Stomach (tissue), 4 donors: ENCODE data around the gene NELFCD.

Source experiments
- EP300 ChIP-seq: sonication (generic); formaldehyde crosslinking; IDR thresholded peaks from one replicate; pipeline ENCODE4 v1.6.1; 2017; ENCODE audit warnings: antibody characterized with exemption
- POLR2A ChIP-seq, 4 donors: fragments of 450-650 bp; IDR thresholded peaks; one replicate each; pipeline ENCODE4 v1.6.1; 2016; ENCODE audit warnings: antibody characterized with exemption in 4 of 4, control low read depth in 2 of 4, mild to moderate bottlenecking in 1 of 4, moderate library complexity in 1 of 4
- POLR2AphosphoS5 ChIP-seq, 3 donors: sonication (generic); formaldehyde crosslinking; IDR thresholded peaks; one replicate each; pipeline ENCODE4 v1.6.1; 2016; ENCODE audit warnings: antibody characterized with exemption in 3 of 3
- TF ChIP-seq, protein P1 (sequence below), 7 experiments: fragments of 450-650 bp in 4 of 7; fragments of 200-600 bp in 3 of 7; sonication (generic) in 3 of 7; IDR thresholded peaks; one replicate each; pipeline ENCODE4 v1.5.1; 2016 to 2019; ENCODE audit warnings: antibody characterized with exemption in 7 of 7, control low read depth in 2 of 7, mild to moderate bottlenecking in 1 of 7

DNA sequence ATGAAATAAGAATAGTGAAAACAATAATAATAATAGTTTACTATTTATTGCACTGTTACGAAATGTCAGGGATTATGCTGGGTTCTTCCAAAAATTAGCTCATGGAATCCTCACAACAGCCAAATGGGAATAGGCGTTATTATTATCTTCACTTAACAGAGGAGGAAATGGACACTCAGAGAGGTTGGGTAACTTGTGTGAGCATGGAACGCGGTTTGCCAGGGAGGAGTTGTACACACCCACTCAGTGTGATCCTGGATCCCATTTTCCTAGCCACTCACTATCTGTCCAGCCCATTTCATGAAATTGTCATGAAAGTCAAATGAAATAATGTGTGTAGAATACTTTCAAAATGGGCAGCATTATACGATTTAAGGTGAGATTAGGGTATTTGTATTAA is 4.6 kb downstream of the NELFCD start:
- TF ChIP-seq POLR2AphosphoS5 (IDR thresholded peaks at IDR 0.05) (no peak), EP300 (no peak), POLR2A (IDR thresholded peaks at IDR 0.05) (no peak)
- TF ChIP-seq, protein P1, sequence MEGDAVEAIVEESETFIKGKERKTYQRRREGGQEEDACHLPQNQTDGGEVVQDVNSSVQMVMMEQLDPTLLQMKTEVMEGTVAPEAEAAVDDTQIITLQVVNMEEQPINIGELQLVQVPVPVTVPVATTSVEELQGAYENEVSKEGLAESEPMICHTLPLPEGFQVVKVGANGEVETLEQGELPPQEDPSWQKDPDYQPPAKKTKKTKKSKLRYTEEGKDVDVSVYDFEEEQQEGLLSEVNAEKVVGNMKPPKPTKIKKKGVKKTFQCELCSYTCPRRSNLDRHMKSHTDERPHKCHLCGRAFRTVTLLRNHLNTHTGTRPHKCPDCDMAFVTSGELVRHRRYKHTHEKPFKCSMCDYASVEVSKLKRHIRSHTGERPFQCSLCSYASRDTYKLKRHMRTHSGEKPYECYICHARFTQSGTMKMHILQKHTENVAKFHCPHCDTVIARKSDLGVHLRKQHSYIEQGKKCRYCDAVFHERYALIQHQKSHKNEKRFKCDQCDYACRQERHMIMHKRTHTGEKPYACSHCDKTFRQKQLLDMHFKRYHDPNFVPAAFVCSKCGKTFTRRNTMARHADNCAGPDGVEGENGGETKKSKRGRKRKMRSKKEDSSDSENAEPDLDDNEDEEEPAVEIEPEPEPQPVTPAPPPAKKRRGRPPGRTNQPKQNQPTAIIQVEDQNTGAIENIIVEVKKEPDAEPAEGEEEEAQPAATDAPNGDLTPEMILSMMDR (IDR thresholded peaks at IDR 0.05), result no peak
